ENCODE data around the gene ITGB4.

- TF ChIP-seq POLR2A (IDR thresholded peaks at IDR 0.05), result no peak
- no peak for TF ChIP-seq CTCF (IDR thresholded peaks at IDR 0.05)
- TF ChIP-seq POLR2AphosphoS5 (IDR thresholded peaks at IDR 0.05), result no peak
Measured at GRCh38 chr17:75689441-75689873, 31.8 kb upstream of the ITGB4 start.

All from gastroesophageal sphincter (tissue), 3 donors.